Fibroblast of skin of abdomen (primary cell): ENCODE results near the gene TRIM47. TPM values are rescaled to one million over a fixed set of nuclear protein-coding genes. Genes with fewer than 3 reads are reported as not detected.

Experiments
- DNase-seq: peaks from one replicate; pipeline ENCODE4 v3.0.0-alpha.2; 2013
- polyA plus RNA-seq, 2 experiments: library from polyadenylated mRNA; unstranded; fragments of 120-200 nt; gene quantifications; one replicate each; pipeline ENCODE4 v1.2.1, GENCODE V29; 2013; ENCODE audit not compliant: insufficient read length in 2 of 2

TRIM47 gene
- polyA plus RNA-seq (2013, experiment 1 of 2; ENCODE audit: insufficient read length) = 1.9 TPM
- polyA plus RNA-seq (2013, experiment 2 of 2; ENCODE audit: insufficient read length) = 1.9 TPM

DNA sequence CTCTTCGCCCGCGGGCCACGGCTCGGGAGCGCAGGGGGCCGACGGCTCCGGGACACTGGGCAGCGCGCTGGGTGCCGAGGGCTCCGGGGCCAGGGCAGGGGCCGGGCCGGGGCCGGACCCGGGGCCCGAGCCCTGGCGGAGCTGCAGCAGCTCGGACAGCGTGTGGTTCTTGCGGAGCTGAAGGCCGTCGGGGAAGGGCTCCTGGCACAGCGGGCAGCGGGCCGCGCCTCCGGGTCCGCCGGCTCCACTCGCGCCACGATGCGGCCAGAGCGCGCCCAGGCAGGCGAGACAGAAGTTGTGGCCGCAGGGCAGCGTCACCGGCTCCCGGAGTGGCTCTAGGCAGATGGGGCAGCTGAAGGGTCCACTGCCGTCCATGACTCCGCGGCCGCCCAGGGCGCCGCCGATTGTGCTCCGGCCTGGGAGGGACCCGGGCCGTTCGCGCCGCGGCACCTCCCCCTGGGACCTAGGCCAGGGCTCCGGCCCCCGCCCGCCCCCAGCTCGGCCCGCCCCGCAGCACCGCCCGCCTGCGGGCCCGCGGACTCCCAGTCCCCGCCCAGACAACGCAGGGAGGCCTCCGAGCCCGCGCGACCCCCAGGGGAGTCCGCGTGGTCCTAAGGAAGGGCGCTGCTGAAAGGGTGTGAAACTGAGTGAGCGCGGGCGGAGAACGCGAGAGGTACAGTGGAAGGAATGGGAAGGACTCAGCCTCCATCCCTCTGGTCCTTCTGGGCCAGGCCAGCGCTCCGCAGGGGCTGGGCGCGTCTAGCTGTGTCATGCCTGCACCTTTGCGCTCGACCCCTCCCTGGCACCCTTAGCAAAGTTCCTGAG lies at the start of gene TRIM47:
TSS of gene TRIM47 (minus strand) at position 408 of the 825 bp plus-strand sequence. CDS start at position 375, 33 bp downstream.
- no peak for DNase-seq

DNA sequence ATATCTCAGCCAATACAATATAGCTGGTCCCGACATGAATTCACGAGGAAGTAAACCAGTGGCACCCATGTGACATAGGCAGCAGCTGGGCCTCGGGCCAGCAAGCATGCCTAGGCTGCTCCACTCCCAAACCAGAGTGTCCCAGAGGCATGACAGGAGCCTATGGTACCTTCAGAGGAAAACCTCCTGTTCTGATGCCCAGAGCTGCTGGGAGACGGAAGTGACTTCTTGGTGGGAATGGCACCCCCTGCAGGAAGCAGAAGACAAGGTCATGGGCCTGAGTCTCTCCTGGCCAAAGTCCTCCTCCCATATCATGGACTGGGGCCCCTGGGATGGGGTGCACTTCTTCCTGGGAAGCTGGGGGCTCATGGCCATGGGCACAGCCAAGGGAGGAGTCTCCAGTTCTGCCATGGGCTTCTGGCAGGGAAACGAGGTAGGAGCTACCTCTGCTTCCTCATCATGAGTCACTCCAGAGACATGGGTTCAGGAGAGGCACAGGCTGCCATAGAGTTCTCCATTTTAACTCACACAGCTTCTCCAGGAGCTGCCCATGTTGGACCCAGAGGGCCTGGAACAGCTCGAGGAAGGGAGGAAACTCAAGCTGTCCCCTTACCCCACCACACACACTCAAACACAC lies 49.0 kb upstream of the TRIM47 start:
- no peak for DNase-seq

DNA sequence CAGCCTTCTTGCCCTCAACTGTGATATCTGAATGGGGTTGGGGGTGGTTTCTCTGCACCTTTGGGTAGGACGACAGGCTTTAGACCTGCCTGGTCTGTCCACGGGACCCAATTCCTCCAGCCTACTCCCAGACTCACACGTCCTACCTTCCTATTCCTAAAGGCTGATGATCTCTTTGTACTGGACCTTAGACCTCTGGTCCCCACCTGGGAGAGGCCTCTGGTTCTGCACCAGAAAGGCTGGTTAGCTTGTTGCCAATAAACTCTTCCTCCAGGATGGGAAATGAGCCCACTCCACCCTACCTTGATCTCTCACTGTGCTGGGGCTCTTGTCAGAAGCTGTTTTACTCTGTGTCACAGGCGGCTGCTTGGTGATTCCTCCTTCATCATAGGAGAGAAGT lies 48.1 kb upstream of the TRIM47 start:
- no peak for DNase-seq

DNA sequence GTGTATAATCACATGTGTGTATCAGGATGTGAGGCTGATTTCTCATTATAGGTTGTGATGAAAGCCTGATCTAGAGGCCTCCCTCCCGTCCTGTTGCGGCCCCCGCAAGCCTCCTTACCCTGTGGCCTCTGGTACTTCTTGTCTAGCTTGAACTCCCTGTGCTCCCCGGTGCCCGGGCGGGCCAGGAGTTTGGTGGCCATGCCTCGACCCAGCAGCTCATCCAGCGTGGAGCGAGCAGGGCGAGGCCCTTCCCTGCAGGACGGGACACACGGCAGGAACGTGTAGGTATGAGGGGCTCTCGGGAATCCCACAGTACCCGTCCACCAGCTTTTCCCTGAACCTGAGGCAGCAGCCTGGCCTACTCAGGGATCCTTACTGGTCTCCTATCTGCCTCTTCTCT lies 47.5 kb upstream of the TRIM47 start:
- no peak for DNase-seq

DNA sequence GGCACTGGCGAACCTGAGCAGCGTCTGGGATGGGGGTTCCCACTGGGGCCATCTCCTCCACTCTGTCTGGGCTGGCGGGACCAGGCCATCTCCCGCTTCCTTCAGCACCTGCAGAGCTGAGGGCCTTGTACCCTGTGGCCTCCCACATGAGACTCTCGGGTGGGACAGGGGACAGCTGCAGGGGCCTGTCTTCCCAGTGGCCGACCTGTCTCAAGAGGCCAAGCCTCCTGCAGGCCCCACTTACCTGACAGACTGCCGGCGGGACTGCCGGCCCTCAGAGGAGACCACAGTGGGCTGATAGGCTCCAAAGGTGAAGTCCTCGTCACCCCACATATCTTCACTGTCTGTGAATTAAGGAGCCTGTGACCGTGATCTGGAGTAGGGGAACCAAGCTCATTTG lies 46.7 kb upstream of the TRIM47 start:
- DNase-seq = no peak

DNA sequence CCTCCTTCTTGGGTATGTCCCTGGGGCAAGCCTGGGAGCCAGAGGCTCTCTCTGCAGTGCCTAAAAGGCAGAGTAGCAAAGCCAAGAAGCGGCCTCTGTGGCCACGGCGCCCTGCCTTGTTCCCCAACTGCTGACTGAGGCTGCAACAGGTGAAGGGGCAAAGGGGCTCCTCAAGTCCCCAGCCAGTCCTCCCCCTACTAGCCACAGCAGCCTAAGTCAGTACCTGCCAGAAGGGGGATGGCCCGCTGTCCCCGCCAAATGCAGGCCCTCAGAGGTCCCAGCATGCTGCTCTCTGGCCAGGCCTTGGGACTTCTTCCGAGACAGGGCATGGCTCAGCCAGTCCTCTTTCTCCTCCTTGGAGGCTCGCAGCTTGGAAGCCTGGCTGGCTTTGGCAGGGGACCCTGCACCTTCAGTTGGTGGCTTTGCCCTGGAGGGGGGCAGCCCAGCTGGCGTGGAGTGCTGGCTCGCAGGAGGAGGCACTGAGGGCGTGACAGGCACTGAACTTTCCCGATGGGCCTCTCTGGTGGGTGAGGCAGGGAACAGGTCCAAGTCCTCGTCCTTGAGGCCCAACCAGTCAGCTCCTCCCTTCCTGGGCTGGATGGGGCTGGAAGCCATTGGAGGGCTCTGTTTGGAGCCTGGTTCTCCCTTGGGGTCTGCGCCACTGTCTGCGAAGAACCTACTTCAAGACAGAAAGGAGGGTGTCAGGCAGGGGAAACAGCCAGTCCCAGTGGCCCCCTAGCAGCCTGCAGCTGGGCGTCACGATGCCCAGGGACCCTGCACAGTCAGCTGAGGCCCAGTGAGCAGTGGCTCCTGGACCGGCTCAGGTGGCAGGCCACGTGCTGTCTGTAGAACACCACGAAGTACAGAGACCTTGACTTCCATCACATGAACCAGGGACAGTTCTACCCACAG lies 44.8 kb upstream of the TRIM47 start:
- no peak for DNase-seq

- no peak for DNase-seq
Measured at GRCh38 chr17:75922173-75922961, 44.0 kb upstream of the TRIM47 start.

DNA sequence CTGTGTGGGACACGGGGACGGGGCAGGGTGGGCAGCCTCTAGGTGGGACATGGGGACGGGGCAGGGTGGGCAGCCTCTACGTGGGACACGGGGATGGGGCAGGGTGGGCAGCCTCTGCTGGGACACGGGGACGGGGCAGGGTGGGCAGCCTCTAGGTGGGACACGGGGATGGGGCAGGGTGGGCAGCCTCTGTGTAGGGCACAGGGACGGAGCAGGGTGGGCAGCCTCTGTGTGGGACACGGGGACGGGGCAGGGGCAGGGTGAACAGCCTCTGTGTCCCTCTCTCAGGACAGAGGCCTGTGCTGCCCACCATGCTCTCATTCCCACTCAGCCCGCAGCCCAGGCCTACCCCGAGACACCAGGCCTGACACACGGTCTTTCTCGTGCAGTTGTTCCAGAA lies 43.2 kb upstream of the TRIM47 start:
- no peak for DNase-seq

DNA sequence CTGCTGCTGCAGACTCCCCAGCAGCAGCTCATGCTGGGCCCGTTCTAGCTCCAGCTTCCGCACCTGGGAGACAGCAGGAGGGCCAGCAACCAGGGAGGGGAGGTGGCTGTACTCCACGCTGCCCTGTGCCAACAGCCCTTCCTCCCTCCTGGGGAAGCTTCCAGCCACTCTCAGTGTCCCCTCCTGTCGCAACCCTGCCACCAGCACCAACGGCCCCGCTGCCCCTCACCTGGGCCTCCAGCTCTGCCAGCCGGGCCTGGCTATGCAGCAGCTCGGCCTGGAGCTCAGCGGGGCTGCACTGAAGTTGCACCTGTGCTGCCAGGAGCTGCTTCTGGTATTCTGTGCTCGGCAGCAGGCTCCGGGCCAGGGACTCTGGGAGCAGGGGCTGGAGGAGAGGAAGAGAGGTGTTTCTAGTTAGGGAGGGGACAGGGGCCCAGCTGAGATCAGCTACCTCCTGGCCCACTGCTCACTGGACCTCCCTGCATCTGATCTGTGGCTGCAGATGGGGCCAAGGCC lies 41.7 kb upstream of the TRIM47 start:
- no peak for DNase-seq

DNA sequence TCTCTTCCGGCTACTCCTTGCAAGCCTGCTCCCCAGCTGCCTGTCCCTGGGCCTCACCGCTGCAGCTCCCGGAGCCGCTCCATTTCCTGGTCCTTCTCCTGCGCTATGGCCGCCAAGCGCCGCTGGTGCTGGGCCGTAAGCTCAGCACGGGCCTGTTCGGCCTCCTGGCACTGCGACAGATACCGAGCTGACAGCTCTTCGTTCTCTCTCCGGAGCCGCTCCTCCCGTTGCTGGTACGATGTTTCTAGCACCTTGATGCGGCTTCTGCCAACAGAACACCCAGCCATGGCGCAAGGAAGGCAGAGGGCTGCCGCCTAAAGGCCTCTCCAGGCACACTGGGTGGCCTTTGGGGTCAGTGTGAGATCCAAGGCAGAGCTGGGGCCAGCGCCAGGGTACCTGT lies 41.2 kb upstream of the TRIM47 start:
- DNase-seq = no peak

- DNase-seq = no peak
Measured at GRCh38 chr17:75917917-75918445, 39.6 kb upstream of the TRIM47 start.

DNA sequence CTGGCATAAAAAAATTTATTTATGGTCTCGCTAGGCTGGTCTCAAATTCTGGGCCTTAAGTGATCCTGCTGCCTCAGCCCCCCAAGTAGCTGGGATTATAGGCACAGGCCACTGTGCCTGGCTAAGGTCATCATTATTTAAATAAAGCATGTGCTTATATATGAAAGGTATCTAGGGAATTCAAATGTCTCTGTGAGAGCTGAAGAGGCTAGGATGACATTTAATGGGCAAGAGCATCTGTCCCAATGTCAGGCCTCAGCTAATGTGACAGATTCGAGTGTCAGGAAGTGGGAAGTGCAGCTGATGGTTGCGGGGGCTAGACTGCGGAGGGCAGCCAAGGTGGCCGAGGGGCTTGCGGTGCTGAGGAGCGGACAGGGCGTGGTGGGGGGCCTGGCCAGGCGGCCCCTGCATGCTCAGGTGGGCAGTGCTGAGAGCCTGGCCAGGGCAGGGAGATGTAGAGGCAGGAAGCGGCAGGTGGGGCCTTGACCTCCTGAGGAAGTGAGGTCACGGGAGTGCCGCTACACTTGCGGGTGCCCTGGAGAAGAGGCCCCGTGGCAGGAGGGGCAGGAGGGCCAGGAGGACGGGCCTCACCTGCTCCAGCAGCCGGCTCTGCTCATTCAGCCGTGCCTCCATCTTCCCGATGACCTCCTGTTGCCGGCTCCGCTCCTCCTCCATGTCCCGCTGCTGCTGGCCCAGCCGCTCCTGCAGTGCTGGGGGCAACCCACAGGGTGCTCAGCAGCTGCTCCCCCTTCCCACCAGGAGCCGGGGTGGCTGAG lies 38.9 kb upstream of the TRIM47 start:
- DNase-seq = no peak

GRCh38 chr17:75915268-75915667 lies 36.9 kb upstream of the TRIM47 start:
- no peak for DNase-seq

DNA sequence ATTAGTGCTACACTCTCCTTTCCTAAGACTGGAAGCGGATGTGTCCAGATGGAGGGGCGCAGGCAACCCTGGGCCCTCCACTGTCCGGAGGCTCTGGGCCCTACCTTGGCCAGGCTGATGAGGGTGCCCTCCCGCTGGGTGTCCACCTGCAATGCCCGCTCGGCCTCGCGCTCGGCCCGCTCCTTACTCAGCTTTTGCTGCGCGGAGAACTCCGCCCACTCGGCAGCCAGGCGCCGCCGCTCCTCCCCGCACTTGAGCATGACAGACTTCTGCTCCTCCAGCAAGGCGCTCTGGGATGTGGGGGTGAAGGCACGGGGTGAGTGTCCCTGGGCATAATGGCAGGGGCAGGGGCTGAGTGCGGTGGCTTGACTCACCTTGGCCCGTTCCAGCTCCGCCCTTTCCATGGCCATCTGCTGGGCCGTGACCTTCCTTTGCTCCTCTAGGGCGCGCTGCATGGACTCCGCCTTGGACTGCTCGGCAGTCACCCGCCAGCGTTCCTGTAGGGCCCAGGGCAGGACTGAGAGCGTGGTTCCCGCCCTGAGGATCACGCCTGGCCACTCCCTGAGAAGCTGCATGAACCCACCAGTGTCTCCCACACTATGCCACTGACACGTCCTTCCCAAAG lies 36.4 kb upstream of the TRIM47 start:
- no peak for DNase-seq

- no peak for DNase-seq
Measured at GRCh38 chr17:75913537-75914210, 35.3 kb upstream of the TRIM47 start.

- no peak for DNase-seq
Measured at GRCh38 chr17:75910699-75911098, 32.3 kb upstream of the TRIM47 start.

- no peak for DNase-seq
Measured at GRCh38 chr17:75909812-75910274, 31.5 kb upstream of the TRIM47 start.

DNA sequence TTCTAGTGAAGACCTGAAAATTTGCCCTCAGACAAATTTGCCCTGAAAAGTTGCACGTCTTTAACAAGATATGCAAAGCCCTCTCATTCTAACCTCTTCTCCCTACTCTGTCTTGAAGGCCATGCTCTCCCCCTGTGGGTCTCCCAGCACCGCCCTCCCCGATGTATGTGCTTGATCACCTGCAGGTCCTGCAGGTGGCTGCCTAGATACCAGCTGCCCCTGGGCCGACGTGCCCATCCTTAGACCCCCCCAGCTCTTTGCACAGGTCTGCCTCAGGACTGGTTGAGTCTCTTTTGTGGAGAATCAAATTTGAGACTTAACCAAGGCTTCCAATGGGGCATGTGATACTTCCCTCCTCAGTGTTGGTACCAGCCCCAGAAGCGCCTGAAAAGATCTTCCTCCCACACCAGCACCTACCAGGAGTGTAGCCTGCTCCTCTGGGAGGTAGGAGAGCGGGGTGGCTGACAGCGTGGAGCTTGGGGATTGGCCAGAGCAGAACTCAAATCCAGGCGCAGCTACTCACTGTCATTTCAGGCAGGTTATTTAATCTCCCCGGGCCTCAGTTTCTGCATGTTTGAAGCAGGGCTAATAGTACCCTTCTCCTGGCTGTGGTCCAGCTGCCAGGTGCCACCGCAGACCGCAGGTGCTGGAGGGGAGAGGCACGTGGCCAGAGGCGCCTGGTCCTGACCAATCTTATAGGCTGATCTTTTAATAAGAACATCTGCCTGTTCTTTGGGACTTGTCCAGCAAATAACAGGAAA lies 30.9 kb upstream of the TRIM47 start:
- DNase-seq = no peak

DNA sequence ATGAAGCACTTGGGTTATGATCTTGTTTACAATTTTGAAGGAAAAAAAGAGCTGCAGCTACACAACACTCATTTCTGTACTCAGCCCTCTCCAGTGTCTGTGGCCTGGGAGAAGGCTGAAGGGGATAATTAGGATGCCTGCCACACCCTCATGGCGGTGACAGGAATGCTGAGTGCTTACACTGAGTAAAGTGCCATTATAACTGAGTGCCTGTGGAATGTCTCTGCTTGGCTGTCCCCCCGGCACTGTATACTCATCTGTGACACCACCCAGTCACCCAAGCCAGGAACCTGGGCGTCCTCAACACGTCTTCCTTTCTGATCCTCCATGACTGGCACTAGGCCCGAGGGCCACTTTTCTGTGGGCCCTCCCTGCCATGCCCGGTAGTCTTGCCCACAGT lies 29.8 kb upstream of the TRIM47 start:
- DNase-seq = no peak
